Measurements from ENCODE around the gene OR6X1. TPM values are rescaled to one million over a fixed set of nuclear protein-coding genes. Genes with fewer than 3 reads are reported as not detected.

OR6X1 gene
- total RNA-seq, 1 experiment from 2014 or later = not detected

DNA sequence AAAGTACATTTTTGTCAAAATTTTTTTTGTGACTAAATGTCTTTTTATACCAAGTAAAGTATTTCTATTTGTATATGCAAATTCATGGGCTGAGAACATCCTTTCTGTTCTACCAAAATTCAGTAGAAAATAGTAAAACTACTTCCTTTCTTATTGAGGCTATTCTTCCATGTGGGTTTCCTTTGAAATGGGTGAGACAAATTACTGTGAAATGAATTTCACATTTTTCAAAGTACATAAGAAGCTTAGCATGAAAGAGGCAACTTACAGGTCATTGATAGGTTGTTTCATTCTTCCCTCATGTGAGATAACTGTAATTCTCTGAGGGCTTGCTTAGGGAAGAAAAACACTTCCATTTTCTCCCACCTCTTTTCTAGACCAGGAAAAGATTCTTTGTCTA lies 1.0 kb upstream of the OR6X1 start:
- no peak overlapping the region for H2BK5ac ChIP-seq (ENCODE audit: insufficient read length, low read length)
- no peak overlapping the region for H3T11ph ChIP-seq (ENCODE audit: low read length)
- H2AFZ ChIP-seq (ENCODE audit: low read length) = no peak overlapping the region
- H3K79me2 ChIP-seq (ENCODE audit: insufficient read depth, low read length) = no peaks in the 10 kb centered on the region
- H3K4ac ChIP-seq (ENCODE audit: low read depth, low read length) = no peak overlapping the region
- no peak overlapping the region for H3K9ac ChIP-seq (ENCODE audit: extremely low read depth, insufficient read length, low read length)
- Mint-ChIP-seq H3K27ac (no peak overlapping the region), H3K4me1 (peaks cover 16 to 21% of the 10 kb centered on the region in 2 experiments), H3K4me3 (no peak overlapping the region), H3K27me3 (ENCODE audit: low read depth) (peaks cover 2% of the 10 kb centered on the region; the same call in 1 of the 2 replicates), H3K36me3 (ENCODE audit: insufficient read depth in 1 of 3, low read depth in 3 of 3) (peaks cover 7 to 25% (median 18%) of the 10 kb centered on the region in 3 experiments; a peak in 6 of 7 replicates), H3K9me3 (peaks cover 1 to 14% of the 10 kb centered on the region in 2 experiments)
- H3K18ac ChIP-seq (ENCODE audit: insufficient read length, low read depth, low read length) = no peak overlapping the region
- no peak overlapping the region for H4K91ac ChIP-seq (ENCODE audit: insufficient read length, low read depth, low read length)
- no peaks in the 10 kb centered on the region for H3K27me3 ChIP-seq (ENCODE audit: insufficient read depth, low read length)
- no peak overlapping the region for H3K56ac ChIP-seq (ENCODE audit: insufficient read length, low read depth, low read length)
- H2BK12ac ChIP-seq (ENCODE audit: insufficient read length, low read depth, low read length) = no peak overlapping the region
- no peak overlapping the region for H2BK15ac ChIP-seq (ENCODE audit: low read depth, low read length)
- TF ChIP-seq, protein P1, sequence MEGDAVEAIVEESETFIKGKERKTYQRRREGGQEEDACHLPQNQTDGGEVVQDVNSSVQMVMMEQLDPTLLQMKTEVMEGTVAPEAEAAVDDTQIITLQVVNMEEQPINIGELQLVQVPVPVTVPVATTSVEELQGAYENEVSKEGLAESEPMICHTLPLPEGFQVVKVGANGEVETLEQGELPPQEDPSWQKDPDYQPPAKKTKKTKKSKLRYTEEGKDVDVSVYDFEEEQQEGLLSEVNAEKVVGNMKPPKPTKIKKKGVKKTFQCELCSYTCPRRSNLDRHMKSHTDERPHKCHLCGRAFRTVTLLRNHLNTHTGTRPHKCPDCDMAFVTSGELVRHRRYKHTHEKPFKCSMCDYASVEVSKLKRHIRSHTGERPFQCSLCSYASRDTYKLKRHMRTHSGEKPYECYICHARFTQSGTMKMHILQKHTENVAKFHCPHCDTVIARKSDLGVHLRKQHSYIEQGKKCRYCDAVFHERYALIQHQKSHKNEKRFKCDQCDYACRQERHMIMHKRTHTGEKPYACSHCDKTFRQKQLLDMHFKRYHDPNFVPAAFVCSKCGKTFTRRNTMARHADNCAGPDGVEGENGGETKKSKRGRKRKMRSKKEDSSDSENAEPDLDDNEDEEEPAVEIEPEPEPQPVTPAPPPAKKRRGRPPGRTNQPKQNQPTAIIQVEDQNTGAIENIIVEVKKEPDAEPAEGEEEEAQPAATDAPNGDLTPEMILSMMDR (conservative IDR thresholded peaks at IDR 0.05) = no peak
- no peak overlapping the region for H2BK20ac ChIP-seq (ENCODE audit: low read depth, low read length, poor library complexity, severe bottlenecking)
- no peak for DNase-seq
- H3K4me2 ChIP-seq (ENCODE audit: insufficient read depth, insufficient read length, low read length) = no peak overlapping the region
- H3K27ac ChIP-seq (ENCODE audit: insufficient read length, low read depth, low read length) = no peak overlapping the region
- H3K4me1 ChIP-seq (ENCODE audit: insufficient read depth, low read length) = no peaks in the 10 kb centered on the region; the same call in 1 of the 2 replicates
- no peak overlapping the region for H4K5ac ChIP-seq (ENCODE audit: insufficient read length, low read depth, low read length)
- no peak overlapping the region for H2BK120ac ChIP-seq (ENCODE audit: low read depth, low read length, poor library complexity, severe bottlenecking)
- no peaks in the 10 kb centered on the region for H3K23me2 ChIP-seq (ENCODE audit: insufficient read length, low read depth, low read length, poor library complexity, severe bottlenecking)
- H2AK5ac ChIP-seq (ENCODE audit: insufficient read length, low read length) = no peak overlapping the region
- H3K14ac ChIP-seq (ENCODE audit: insufficient read depth, low read length) = no peak overlapping the region
- H4K8ac ChIP-seq (replicated peaks; ENCODE audit: insufficient read length, low read depth, low read length) = no peak overlapping the region
- H3K23ac ChIP-seq (ENCODE audit: insufficient read length, low read depth, low read length) = no peak overlapping the region
- no peaks in the 10 kb centered on the region for H3K9me3 ChIP-seq (ENCODE audit: control insufficient read depth, low read depth, low read length)
- no peaks in the 10 kb centered on the region for H4K20me1 ChIP-seq (ENCODE audit: control insufficient read depth, insufficient read depth, insufficient read length)
- no peaks in the 10 kb centered on the region for H3K79me1 ChIP-seq (ENCODE audit: insufficient read depth, low read depth, low read length, poor library complexity, severe bottlenecking)
